Measurements from ENCODE around the gene DOCK4.

DOCK4 gene

DNA sequence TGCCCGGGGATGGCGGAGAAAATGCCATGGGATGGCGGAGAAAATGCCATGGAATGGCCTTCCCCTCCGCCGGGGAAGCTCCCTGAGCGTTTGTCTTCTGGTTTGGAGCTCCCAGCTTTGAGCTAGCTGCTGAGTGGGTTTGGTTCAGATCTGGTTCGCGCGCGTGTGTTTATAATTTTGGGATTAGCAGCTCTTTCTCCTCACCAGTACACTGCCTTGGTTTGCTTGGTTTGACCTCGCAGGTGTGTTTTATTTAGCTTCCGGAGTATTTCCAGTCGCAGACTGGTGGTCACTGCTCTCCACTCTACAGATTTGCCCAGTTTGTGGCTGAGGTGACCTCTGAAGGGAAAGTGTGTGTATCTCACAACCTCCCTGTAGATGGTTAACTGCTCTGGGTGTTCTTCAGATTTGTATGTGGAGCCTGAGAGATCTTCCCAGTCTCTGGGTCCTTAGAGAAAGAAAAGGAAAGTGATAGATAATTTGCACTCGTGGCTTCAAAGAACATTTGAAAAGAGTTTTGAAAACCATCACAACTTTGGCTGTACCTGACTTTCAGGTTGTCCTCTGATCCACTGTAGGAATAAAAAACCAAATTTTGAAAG lies 893 bp upstream of the DOCK4 start:
- Histone ChIP-seq H3K9ac (ENCODE audit: low read depth, low read length) (peak overlapping the region; percentile 97), H3K4me1 (ENCODE audit: insufficient read depth, low read length) (peaks cover 6% of the 10 kb centered on the region; the same call in 1 of the 2 replicates), H3K9me3 (ENCODE audit: control insufficient read depth, insufficient read depth, low read length) (no peaks in the 10 kb centered on the region), H3K36me3 (ENCODE audit: insufficient read depth, low read length) (no peaks in the 10 kb centered on the region)

DNA sequence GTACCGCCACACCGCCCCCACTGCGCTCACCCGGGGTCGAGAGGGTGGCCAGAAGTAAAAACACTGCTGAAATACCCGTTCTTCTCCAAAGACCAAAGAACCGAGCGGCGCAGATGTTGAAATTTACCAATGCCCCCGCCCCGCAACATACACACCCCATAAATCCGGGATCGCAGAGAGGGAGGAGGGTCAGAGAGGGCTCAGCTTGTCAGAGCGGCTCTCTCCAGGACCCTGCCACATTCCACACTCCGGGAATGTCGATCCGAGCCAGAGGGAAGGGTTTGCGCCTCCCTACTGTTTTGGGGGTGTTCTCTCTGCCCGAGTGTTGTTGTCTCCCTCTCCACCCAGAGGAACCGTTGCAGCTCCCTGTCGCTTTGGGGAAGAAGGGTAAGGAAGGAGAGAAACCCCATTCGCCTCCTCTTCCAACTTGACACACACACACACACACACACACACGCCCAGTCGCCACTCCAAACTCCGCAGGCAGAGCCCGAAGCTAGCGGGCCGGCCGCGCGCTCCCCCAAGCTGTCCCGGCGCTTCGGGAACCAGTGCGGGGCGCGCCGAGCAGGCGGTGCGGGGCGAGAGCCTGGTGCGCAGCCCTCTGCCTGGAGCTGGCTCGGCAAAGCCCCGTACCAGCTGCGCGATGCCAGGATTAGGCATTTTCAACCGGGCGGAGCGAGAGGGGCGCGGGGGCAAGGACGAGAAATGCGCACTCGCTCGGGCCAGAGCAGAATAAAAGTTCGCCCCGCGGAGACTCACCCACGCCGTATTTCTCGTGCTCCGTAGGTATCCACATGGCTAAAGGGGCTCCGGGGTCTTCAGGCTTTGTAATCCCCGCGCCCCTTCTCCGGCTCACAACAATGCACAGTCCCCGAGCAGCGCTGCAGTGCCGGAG lies 609 bp downstream of the DOCK4 start:
- H3K9ac ChIP-seq (ENCODE audit: low read depth, low read length) = peak overlapping the region; percentile 97
- H3K4me1 ChIP-seq (ENCODE audit: insufficient read depth, low read length) = peaks cover 6% of the 10 kb centered on the region; the same call in 1 of the 2 replicates
- no peaks in the 10 kb centered on the region for H3K9me3 ChIP-seq (ENCODE audit: control insufficient read depth, insufficient read depth, low read length)
- no peaks in the 10 kb centered on the region for H3K36me3 ChIP-seq (ENCODE audit: insufficient read depth, low read length)

- H3K9me3 ChIP-seq (ENCODE audit: control insufficient read depth, insufficient read depth, low read length) = no peaks in the 10 kb centered on the region
- peaks cover 6% of the 10 kb centered on the region; the same call in 1 of the 2 replicates for H3K4me1 ChIP-seq (ENCODE audit: insufficient read depth, low read length)
- H3K9ac ChIP-seq (ENCODE audit: low read depth, low read length) = peak overlapping the region; percentile 97; the same call in 1 of the 2 replicates
- no peaks in the 10 kb centered on the region for H3K36me3 ChIP-seq (ENCODE audit: insufficient read depth, low read length)
Measured at GRCh38 chr7:112204499-112205342, 1.5 kb downstream of the DOCK4 start.

DNA sequence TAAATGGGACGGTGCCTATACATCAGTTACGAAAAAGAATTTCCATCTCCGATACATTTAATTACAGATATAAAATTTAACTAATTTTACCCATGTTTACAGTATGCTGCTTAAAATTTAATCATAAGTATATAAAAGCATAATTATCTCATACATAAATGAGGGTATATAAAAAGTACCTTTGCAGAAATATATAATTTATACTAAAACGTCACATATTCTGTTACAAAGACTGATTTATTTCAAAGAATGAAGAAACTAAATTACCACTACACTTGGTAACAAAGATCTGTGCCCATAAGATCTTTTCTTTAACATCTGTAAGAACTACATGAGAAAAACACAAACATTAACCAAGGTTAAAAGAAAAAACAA lies 2.8 kb downstream of the DOCK4 start:
- Histone ChIP-seq H3K9ac (ENCODE audit: low read depth, low read length) (no peak overlapping the region), H3K4me1 (ENCODE audit: insufficient read depth, low read length) (peaks cover 6% of the 10 kb centered on the region; the same call in 1 of the 2 replicates), H3K9me3 (ENCODE audit: control insufficient read depth, insufficient read depth, low read length) (no peaks in the 10 kb centered on the region), H3K36me3 (ENCODE audit: insufficient read depth, low read length) (no peaks in the 10 kb centered on the region)

- H3K9me3 ChIP-seq (ENCODE audit: control insufficient read depth, insufficient read depth, low read length) = no peaks in the 10 kb centered on the region
- peaks cover 6% of the 10 kb centered on the region; the same call in 1 of the 2 replicates for H3K4me1 ChIP-seq (ENCODE audit: insufficient read depth, low read length)
- no peaks in the 10 kb centered on the region for H3K36me3 ChIP-seq (ENCODE audit: insufficient read depth, low read length)
- no peak overlapping the region for H3K9ac ChIP-seq (ENCODE audit: low read depth, low read length)
Measured at GRCh38 chr7:112202816-112203215, 3.4 kb downstream of the DOCK4 start.

DNA sequence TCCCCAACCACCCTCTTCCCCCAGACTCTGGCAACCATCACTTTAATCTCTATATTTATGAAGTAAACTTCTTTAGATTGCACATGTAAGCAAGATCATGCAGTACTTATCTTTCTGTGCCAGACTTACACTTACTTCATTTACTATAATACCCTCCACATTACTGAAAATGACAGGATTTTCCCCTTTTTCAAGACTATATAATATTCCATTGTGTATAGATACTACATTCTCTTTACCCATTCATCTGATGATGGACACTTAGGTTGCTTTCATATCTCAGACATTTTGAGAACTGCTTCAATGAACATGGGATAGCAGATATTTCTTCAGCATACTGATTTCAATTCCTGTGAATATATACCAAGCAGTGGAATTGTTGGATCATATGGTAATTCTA lies 4.4 kb downstream of the DOCK4 start:
- H3K36me3 ChIP-seq (ENCODE audit: insufficient read depth, low read length) = no peaks in the 10 kb centered on the region
- H3K9ac ChIP-seq (ENCODE audit: low read depth, low read length) = no peak overlapping the region
- H3K4me1 ChIP-seq (ENCODE audit: insufficient read depth, low read length) = peaks cover 6% of the 10 kb centered on the region; the same call in 1 of the 2 replicates
- no peaks in the 10 kb centered on the region for H3K9me3 ChIP-seq (ENCODE audit: control insufficient read depth, insufficient read depth, low read length)

- no peak overlapping the region for H3K9ac ChIP-seq (ENCODE audit: low read depth, low read length)
- no peaks in the 10 kb centered on the region for H3K9me3 ChIP-seq (ENCODE audit: control insufficient read depth, insufficient read depth, low read length)
- H3K36me3 ChIP-seq (ENCODE audit: insufficient read depth, low read length) = no peaks in the 10 kb centered on the region
- H3K4me1 ChIP-seq (ENCODE audit: insufficient read depth, low read length) = peaks cover 6% of the 10 kb centered on the region; the same call in 1 of the 2 replicates
Measured at GRCh38 chr7:112201411-112201810, 4.8 kb downstream of the DOCK4 start.

- H3K4me1 ChIP-seq (ENCODE audit: insufficient read depth, low read length) = peaks cover 6% of the 10 kb centered on the region; the same call in 1 of the 2 replicates
- H3K9me3 ChIP-seq (ENCODE audit: control insufficient read depth, insufficient read depth, low read length) = no peaks in the 10 kb centered on the region
Measured at GRCh38 chr7:112199672-112200071, 6.5 kb downstream of the DOCK4 start.

GRCh38 chr7:112199035-112199655 lies 7.1 kb downstream of the DOCK4 start:
- H3K4me1 ChIP-seq (ENCODE audit: insufficient read depth, low read length) = peaks cover 6% of the 10 kb centered on the region; the same call in 1 of the 2 replicates
- no peak overlapping the region for H3K9ac ChIP-seq (ENCODE audit: low read depth, low read length)
- no peaks in the 10 kb centered on the region for H3K9me3 ChIP-seq (ENCODE audit: control insufficient read depth, insufficient read depth, low read length)
- no peaks in the 10 kb centered on the region for H3K36me3 ChIP-seq (ENCODE audit: insufficient read depth, low read length)

More at GRCh38 chr7:112199672-112200071, 6.5 kb downstream of the DOCK4 start:
- Histone ChIP-seq H3K36me3 (ENCODE audit: insufficient read depth, low read length) (no peaks in the 10 kb centered on the region), H3K9ac (ENCODE audit: low read depth, low read length) (no peak overlapping the region)

GRCh38 chr7:112197322-112197721 lies 8.9 kb downstream of the DOCK4 start:
- Histone ChIP-seq H3K9me3 (ENCODE audit: control insufficient read depth, insufficient read depth, low read length) (no peaks in the 10 kb centered on the region), H3K4me1 (ENCODE audit: insufficient read depth, low read length) (no peaks in the 10 kb centered on the region; the same call in 1 of the 2 replicates), H3K9ac (ENCODE audit: low read depth, low read length) (no peak overlapping the region), H3K36me3 (ENCODE audit: insufficient read depth, low read length) (no peaks in the 10 kb centered on the region)

- H3K9me3 ChIP-seq (ENCODE audit: control insufficient read depth, insufficient read depth, low read length) = no peaks in the 10 kb centered on the region
- H3K9ac ChIP-seq (ENCODE audit: low read depth, low read length) = no peak overlapping the region
- no peaks in the 10 kb centered on the region for H3K36me3 ChIP-seq (ENCODE audit: insufficient read depth, low read length)
- H3K4me1 ChIP-seq (ENCODE audit: insufficient read depth, low read length) = no peaks in the 10 kb centered on the region; the same call in 1 of the 2 replicates
Measured at GRCh38 chr7:112195717-112196116, 10.5 kb downstream of the DOCK4 start.

- Histone ChIP-seq H3K9ac (ENCODE audit: low read depth, low read length) (no peak overlapping the region), H3K36me3 (ENCODE audit: insufficient read depth, low read length) (no peaks in the 10 kb centered on the region), H3K9me3 (ENCODE audit: control insufficient read depth, insufficient read depth, low read length) (no peaks in the 10 kb centered on the region), H3K4me1 (ENCODE audit: insufficient read depth, low read length) (no peaks in the 10 kb centered on the region; the same call in 1 of the 2 replicates)
Measured at GRCh38 chr7:112193915-112194502, 12.2 kb downstream of the DOCK4 start.

GRCh38 chr7:112192236-112193154 lies 13.7 kb downstream of the DOCK4 start:
- H3K36me3 ChIP-seq (ENCODE audit: insufficient read depth, low read length) = no peaks in the 10 kb centered on the region
- no peak overlapping the region for H3K9ac ChIP-seq (ENCODE audit: low read depth, low read length)
- no peaks in the 10 kb centered on the region; the same call in 1 of the 2 replicates for H3K4me1 ChIP-seq (ENCODE audit: insufficient read depth, low read length)
- H3K9me3 ChIP-seq (ENCODE audit: control insufficient read depth, insufficient read depth, low read length) = no peaks in the 10 kb centered on the region

Measured in ES-I3 (cell line).